Inferior parietal cortex (tissue), 1 donor: ENCODE results near the gene FCHSD2.
"Not testable (repeated sequence)": the region's sequence is repeated elsewhere in the genome, so short reads cannot be mapped to it uniquely, and the experiment has no call there.

ENCODE experiments used
- DNase-seq: peaks from one replicate; pipeline ENCODE4 v3.0.0-alpha.2; 2016; ENCODE audit errors: extremely low spot score

Gene FCHSD2

GRCh38 chr11:72875736-72876135 is 266.4 kb downstream of the FCHSD2 start:
- no peak for DNase-seq

- no peak for DNase-seq
Measured at GRCh38 chr11:72872012-72872411, 270.1 kb downstream of the FCHSD2 start.

- no peak for DNase-seq
Measured at GRCh38 chr11:72871119-72871518, 271.0 kb downstream of the FCHSD2 start.

GRCh38 chr11:72869831-72870230 is 272.3 kb downstream of the FCHSD2 start:
- no peak for DNase-seq

- no peak for DNase-seq
Measured at GRCh38 chr11:72867970-72868369, 274.1 kb downstream of the FCHSD2 start.

GRCh38 chr11:72864702-72865655 is 277.1 kb downstream of the FCHSD2 start:
- DNase-seq, result no peak

- no peak for DNase-seq
Measured at GRCh38 chr11:72863916-72864315, 278.2 kb downstream of the FCHSD2 start.

GRCh38 chr11:72863091-72863490 is 279.0 kb downstream of the FCHSD2 start:
- DNase-seq, result no peak

- no peak for DNase-seq
Measured at GRCh38 chr11:72860592-72860991, 281.5 kb downstream of the FCHSD2 start.

- DNase-seq, result no peak
Measured at GRCh38 chr11:72860010-72860409, 282.1 kb downstream of the FCHSD2 start.

- DNase-seq, result no peak
Measured at GRCh38 chr11:72859126-72859525, 283.0 kb downstream of the FCHSD2 start.

GRCh38 chr11:72858267-72858666 is 283.9 kb downstream of the FCHSD2 start:
- not testable (repeated sequence) for DNase-seq

- no peak for DNase-seq
Measured at GRCh38 chr11:72856551-72857345, 285.4 kb downstream of the FCHSD2 start.

- DNase-seq, result no peak
Measured at GRCh38 chr11:72856065-72856464, 286.1 kb downstream of the FCHSD2 start.

GRCh38 chr11:72851726-72852125 is 290.4 kb downstream of the FCHSD2 start:
- DNase-seq, result no peak

GRCh38 chr11:72850832-72851231 is 291.3 kb downstream of the FCHSD2 start:
- no peak for DNase-seq

- DNase-seq, result peak; percentile 38
Measured at GRCh38 chr11:72848846-72849466, 293.2 kb downstream of the FCHSD2 start.

GRCh38 chr11:72844356-72844755 is 297.8 kb downstream of the FCHSD2 start:
- DNase-seq, result no peak

GRCh38 chr11:72842653-72843330 is 299.3 kb downstream of the FCHSD2 start:
- no peak for DNase-seq

GRCh38 chr11:72842126-72842525 is 300.0 kb downstream of the FCHSD2 start:
- DNase-seq, result no peak

- no peak for DNase-seq
Measured at GRCh38 chr11:72841397-72841796, 300.7 kb downstream of the FCHSD2 start.

GRCh38 chr11:72840780-72841179 is 301.3 kb downstream of the FCHSD2 start:
- no peak for DNase-seq
